Fibroblast of pulmonary artery (primary cell): ENCODE data around the gene GLCE.

Source experiments
- DNase-seq: peaks from one replicate; pipeline ENCODE4 v3.0.0-alpha.2; 2010; ENCODE audit warnings: low read depth
- H3K4me3 ChIP-seq: replicated peaks from 2 replicates; pipeline ENCODE4 v1.5.1; 2011; ENCODE audit warnings: low read depth, mild to moderate bottlenecking, control low read depth, low read length, moderate library complexity
- TF ChIP-seq, protein P1 (sequence below): IDR thresholded peaks from 2 replicates; pipeline ENCODE4 v1.5.1; 2011; ENCODE audit warnings: mild to moderate bottlenecking, control low read depth, low read length, inconsistent platforms; ENCODE audit errors: missing control alignments

The GLCE gene

DNA sequence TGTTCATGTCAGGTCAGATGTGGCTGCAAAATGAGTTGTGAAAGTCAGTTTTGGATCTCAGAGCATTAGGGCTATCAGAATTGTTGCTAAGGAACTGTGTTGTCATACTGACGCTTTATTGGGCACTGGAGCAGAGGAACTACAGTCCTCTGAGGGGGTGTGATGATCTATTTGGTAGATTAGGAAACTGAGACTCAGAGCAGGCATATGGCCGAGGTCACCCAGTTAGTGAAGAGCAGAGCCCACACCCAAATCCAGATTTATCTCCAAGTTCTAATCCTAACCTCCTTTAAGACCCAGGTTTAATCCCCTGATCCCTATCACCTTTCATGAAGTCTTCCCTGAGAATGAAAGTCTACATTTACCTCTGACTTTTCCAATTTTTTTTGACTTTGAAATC lies 25.6 kb upstream of the GLCE start:
- DNase-seq, result no peak
- TF ChIP-seq, protein P1, sequence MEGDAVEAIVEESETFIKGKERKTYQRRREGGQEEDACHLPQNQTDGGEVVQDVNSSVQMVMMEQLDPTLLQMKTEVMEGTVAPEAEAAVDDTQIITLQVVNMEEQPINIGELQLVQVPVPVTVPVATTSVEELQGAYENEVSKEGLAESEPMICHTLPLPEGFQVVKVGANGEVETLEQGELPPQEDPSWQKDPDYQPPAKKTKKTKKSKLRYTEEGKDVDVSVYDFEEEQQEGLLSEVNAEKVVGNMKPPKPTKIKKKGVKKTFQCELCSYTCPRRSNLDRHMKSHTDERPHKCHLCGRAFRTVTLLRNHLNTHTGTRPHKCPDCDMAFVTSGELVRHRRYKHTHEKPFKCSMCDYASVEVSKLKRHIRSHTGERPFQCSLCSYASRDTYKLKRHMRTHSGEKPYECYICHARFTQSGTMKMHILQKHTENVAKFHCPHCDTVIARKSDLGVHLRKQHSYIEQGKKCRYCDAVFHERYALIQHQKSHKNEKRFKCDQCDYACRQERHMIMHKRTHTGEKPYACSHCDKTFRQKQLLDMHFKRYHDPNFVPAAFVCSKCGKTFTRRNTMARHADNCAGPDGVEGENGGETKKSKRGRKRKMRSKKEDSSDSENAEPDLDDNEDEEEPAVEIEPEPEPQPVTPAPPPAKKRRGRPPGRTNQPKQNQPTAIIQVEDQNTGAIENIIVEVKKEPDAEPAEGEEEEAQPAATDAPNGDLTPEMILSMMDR, result no peak
- H3K4me3 ChIP-seq, result no peak overlapping the region

DNA sequence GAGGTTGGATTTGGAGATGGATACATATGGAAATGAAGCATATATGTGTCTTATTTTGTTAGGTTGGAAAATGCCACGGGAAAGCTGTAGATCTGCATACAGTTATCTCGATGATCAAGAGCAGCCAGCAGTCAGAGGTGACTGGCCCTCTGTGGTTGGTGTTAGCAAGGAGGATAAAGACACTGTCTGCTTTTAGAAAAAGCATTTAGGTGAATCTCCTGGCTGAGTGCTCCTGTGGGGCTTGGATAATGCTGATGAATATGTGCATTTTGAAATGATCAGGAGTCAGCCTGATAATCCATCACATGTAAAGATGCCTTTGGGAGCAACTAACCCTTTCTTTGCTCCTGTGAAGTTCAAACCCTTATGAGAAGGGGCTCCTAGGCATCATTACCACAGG lies 24.9 kb upstream of the GLCE start:
- H3K4me3 ChIP-seq, result no peak overlapping the region
- TF ChIP-seq, protein P1, result no peak
- DNase-seq, result no peak

DNA sequence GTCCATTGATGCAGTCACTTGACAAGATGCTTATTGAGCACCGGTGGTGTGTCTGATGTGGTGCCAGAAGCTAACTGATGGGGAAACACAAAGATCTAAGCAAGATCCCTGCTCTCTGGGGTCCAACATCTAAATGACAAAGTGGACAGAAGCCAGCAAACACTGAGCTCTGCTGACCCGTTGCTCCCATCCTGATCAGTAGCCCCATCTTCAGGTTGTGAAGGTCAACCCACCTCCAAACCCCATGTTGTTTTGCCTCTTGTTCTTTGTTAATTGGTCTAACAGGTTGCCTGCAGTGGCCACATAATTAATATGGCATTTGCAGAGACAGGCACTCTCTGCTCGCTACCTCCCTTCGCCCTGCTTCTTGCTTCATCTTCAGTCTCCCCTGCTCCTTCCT lies 21.5 kb upstream of the GLCE start:
- TF ChIP-seq, protein P1, result no peak
- DNase-seq, result no peak
- no peak overlapping the region for H3K4me3 ChIP-seq

DNA sequence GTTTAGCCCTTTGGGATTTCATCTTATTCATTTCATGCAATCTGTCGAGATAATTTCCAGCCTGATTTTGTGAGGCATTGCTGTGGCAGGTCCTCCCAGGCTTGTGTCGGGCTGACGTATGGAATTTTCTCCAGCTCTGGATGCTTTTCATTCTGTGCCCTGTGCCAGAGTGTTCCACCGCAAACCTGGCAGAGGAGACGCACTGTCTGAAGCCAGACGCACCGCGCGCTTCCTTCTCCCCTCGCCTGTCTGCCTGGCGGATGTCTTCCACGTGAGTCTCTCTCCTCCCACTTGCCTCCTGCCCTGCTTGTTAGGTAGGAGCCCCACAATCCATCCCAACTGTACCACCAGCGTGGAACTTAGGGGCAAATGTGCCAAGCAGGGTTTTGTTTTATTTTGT lies 20.1 kb upstream of the GLCE start:
- TF ChIP-seq, protein P1, result no peak
- DNase-seq, result peak; percentile 36
- H3K4me3 ChIP-seq, result no peak overlapping the region

DNA sequence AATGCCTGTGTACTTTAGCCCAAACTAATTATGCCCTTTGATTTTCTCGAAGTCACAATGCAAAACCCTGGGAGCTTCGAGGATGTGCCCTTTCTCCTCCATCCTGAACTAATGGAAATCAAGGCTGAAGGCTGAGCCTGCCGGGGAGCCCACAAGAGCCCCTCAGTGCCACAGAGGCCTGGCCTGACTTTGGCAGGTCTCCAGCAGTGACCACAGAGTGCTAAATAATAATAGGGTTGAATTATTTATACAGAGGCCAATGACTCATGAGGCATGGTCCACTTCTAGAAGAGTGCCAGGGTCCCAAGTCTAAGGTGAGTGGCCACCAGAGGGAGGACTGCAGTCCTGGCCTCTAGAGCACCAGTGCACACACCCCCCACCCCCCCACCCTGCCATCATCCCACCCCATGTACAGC lies 19.1 kb upstream of the GLCE start:
- no peak for DNase-seq
- no peak overlapping the region for H3K4me3 ChIP-seq
- TF ChIP-seq, protein P1, result no peak

DNA sequence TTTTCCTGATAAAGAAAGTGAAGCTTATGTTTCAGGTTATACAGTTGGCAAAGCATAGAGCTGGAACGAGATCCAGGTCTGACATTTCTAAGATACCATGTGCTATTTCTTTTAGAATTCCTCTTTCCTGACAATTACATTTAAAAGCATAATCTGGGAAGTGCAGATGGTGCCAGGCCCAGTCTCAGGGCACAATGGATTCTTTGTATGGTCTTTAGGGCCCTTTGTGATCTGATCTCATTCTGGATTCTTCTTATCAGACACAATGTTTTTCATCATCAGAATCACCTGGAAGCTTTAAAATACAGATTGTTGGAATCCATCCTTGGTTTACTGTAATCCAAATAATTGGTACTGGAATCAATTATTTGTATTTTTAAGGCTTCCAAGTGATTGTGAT lies 18.6 kb upstream of the GLCE start:
- no peak overlapping the region for H3K4me3 ChIP-seq
- TF ChIP-seq, protein P1, result no peak
- no peak for DNase-seq

DNA sequence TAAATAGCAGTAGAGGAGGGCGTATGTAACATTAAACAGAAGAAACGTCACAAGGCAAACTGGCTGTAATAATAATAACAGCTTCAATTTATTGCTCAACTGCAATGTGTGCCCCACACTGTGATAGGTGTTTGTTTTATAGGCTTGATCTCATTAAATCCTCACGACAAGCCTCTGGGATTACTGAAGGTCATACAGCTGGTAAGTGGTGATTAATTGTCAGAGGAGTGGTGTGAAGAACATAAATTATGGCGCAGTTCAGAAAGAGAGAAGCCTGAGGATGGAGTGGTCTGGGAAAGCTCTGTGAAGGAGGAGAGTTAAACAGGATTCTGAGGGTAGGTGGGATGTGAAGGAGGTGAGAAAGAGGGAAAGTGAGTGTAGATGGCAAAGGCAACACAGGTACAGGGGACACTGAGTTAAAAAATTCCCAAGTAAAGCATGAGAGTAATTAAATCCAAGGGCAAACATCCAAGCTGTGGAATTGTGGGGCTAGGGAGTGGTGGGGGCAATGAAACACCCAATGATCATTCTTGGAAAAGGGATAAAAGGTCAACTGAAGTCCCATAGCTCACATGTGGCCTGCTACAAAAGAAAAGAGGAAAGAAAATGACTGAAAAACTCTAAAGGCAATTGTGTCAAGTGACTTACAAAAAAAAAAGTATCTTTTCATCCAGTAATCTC lies 16.5 kb upstream of the GLCE start:
- TF ChIP-seq, protein P1, result no peak
- no peak overlapping the region for H3K4me3 ChIP-seq
- DNase-seq, result no peak
